AG10803 (cell line): Measurements from ENCODE around the gene PKN3.

ENCODE experiments used
- DNase-seq: peaks from one replicate; pipeline ENCODE4 v3.0.0; 2010; ENCODE audit warnings: low read depth
- H3K4me3 ChIP-seq: 2 replicates; pipeline ENCODE4 v1.5.1; 2011; ENCODE audit warnings: mild to moderate bottlenecking, low read length, control low read depth
- CTCF ChIP-seq: conservative IDR thresholded peaks from 2 replicates; pipeline ENCODE4 v1.5.1; 2011; ENCODE audit warnings: mild to moderate bottlenecking, low read length, control low read depth, inconsistent platforms

PKN3 gene

GRCh38 chr9:128685636-128686489 is 16.4 kb upstream of the PKN3 start:
- TF ChIP-seq CTCF: no peak
- DNase-seq: no peak
- H3K4me3 ChIP-seq: no peak overlapping the region

GRCh38 chr9:128687453-128687852 is 14.8 kb upstream of the PKN3 start:
- no peak for TF ChIP-seq CTCF
- no peak overlapping the region for H3K4me3 ChIP-seq
- DNase-seq: no peak

- no peak for TF ChIP-seq CTCF
- H3K4me3 ChIP-seq: peak within 1 kb of the TSS; percentile 62
- DNase-seq: peak; percentile 91
These were observed 13.6 kb upstream of the PKN3 start, which contains the start of gene SET for GRCh38 chr9:128688501-128689292. Gene SET (plus strand): TSS chr9:128689222. CDS start chr9:128689583, 361 bp downstream.

GRCh38 chr9:128689293-128689774 is 13.0 kb upstream of the PKN3 start:
- no peak for TF ChIP-seq CTCF
- no peak for DNase-seq

GRCh38 chr9:128689820-128690683 is 12.3 kb upstream of the PKN3 start:
- peak overlapping the region; percentile 62 for H3K4me3 ChIP-seq

More at GRCh38 chr9:128689293-128689774, 13.0 kb upstream of the PKN3 start:
- H3K4me3 ChIP-seq: peak overlapping the region; percentile 61

More at GRCh38 chr9:128689820-128690683, 12.3 kb upstream of the PKN3 start:
- TF ChIP-seq CTCF: no peak
- DNase-seq: peak; percentile 34
